Stimulated activated CD4-positive, alpha-beta T cell treated with anti-CD3 and anti-CD28 coated beads, TNF-alpha, amount 100 ng/mL, for 48 hours (primary cell): Measurements from ENCODE around the gene C2orf69.
"Not testable (repeated sequence)": the region's sequence is repeated elsewhere in the genome, so short reads cannot be mapped to it uniquely, and the experiment has no call there.

Experiments
- DNase-seq, 3 donors: peaks; one replicate each; pipeline ENCODE4 v3.0.0-alpha.2; 2020; ENCODE audit warnings: low read depth in 3 of 3

Gene C2orf69

GRCh38 chr2:199911052-199911876 lies at the start of gene C2orf69:
TSS of gene C2orf69 (plus strand) at chr2:199911293. CDS start at chr2:199911439, 146 bp downstream.
- DNase-seq = peak; percentile 90 to 94 (median 91)

DNA sequence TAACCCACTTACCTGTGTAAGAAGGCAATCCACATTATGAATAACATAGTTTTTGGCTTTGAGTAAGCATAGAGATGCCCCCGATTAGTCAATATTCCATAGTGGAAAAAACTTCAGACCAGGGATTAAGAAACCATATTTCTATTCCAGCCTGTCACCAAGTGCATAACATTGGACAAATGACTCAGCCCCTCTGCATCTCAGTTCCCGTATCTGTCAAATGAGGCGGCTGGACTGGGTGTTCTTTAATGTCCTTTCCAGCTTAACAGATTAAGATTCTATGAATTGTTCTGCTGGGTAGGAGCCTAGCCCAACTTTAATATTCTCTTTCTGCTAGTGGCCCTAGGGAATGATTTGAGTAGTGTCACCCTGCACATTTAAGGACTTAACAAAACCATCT lies 48.3 kb upstream of the C2orf69 start:
- DNase-seq = no peak

DNA sequence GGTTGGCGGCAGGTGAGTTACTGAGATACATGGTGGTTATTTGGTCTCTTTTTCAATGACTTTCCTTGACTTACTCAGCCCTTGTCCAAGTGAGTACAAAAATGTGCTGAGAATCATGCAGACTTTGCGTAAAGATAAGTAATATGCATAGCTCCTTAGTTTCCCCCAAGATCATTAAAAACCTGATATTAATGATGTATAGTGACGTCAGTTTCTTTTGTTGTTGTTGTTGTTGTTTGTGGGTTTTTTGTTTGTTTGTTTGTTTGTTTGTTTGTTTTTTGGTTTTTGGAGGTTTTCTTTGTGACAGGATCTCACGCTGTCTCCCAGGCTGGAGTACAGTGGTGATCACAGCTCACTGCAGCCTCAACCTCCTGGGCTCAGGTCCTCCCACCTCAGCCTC lies 45.2 kb upstream of the C2orf69 start:
- DNase-seq = no peak

DNA sequence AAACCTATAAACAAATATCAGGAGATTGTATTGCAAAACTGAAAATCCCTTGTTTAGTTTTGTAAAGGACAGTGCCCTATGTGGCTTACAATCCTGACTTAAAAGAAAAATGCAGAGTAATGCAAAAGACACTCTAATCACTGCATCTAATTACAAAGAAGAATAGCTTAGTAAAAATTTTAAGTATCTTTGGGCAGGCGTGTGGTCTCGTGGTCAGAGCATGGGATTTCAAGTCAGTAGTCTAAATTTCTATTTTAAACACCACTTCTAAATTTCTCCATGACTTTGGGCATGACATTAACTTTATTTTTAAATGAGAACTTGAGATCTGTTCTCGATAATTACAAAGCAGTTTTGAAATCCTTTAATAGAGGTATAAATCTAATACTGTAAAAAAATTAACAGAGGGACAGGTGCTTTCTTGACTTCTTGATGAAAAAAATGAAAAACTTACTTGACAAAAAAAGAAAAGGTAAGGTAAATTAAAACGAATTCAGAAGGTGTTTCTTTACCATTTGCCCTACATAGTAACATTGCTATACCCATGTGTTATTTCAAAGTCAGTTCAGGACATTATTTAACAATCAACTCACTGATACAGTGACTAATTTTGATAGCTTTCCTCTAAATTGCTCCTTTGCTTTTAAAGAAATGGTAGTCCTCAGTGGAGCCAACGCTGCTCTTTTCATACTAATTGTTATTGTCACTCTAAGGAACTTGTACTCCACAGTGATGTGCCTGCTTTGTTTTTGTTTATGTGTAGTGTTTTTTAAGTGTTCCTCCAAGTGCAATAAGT lies 42.5 kb upstream of the C2orf69 start:
- no peak for DNase-seq

GRCh38 chr2:199869227-199869541 lies 41.9 kb upstream of the C2orf69 start:
- no peak for DNase-seq

GRCh38 chr2:199869653-199870052 lies 41.4 kb upstream of the C2orf69 start:
- no peak for DNase-seq

- no peak for DNase-seq
These were observed 40.5 kb upstream of the C2orf69 start for GRCh38 chr2:199870581-199870980.

- no peak for DNase-seq
These were observed 36.9 kb upstream of the C2orf69 start for GRCh38 chr2:199874209-199874608.

DNA sequence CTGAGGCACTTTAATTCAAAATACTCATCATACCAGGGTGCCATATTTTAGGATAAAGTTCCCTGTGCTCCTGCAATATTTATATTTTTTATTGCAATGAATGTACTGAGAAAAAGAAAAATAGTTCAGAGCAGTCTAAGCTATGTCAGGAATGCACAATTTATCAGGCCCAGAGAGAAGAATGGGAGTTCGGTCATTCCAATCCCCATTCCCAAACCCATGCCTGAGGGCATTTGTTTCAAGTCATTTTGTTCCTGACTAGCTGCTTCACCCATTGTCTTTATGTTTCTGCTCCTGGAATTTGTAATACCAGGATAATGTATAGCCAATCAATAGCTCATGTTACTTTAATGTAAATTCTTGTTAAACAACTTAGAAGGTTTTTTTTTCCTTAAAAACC lies 35.7 kb upstream of the C2orf69 start:
- DNase-seq = no peak

DNA sequence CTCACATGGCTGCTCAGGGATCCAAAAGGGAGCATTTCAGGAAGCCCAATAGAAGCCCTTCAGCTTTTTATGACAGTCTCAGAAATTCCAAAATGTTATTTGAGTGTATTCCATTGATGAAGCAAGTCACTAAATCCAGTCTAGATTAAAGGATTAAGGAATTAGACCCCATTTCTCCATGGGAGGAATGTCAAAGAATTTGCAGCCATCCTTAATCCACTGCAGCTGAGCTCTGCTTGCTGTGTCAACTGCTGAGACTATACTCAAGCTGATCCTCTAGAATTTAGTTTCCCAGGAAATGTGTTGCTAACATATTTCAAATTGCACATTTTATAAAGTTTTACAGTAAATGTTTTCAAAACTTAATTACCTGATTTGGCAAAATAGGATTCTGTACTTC lies 28.4 kb upstream of the C2orf69 start:
- no peak for DNase-seq

- DNase-seq = peak in 1 of 3 donors; percentile 2
These were observed 27.4 kb upstream of the C2orf69 start for GRCh38 chr2:199883474-199884212.

DNA sequence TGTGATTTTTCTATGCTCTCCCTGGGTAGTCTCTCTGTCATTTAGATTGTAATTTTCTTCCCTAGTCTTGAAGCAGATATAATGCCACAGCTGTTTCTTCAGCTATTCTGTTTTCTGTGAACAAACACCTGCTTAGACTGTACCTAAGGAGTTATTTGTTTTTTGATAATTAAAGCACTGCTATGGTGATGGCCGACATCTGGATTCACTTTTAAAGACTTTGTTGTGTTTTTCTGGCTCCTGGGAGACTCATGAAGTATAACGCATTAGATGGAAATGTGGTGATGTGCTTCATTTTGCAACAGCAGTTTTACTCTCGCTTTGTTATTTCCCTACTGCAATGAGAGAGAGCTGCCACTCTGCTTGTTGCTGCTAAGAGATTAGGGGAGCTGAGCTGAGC lies 15.7 kb upstream of the C2orf69 start:
- DNase-seq = no peak

DNA sequence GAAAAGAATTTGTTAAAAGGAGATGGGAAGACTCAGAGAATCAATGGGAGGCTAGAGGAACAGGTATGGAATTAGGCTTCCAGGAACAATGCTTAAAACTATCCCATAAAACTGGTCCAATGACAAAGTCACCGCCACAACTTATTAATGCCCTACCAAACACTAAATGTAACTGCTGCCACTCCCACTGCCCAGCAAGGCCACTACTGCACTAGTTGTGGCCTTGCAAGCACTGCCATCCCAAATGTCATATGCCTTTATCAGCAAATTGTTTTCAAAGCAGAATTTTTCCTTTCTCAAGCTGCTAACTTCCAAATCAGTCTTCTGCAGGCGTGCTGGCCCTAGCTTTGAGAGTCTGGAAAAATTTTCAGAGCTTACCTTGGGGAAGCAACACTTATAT lies 14.5 kb upstream of the C2orf69 start:
- no peak for DNase-seq

GRCh38 chr2:199901942-199902341 lies 9.2 kb upstream of the C2orf69 start:
- DNase-seq = no peak

- no peak for DNase-seq
These were observed 8.5 kb upstream of the C2orf69 start for GRCh38 chr2:199902486-199903110.

GRCh38 chr2:199903111-199903510 lies 8.0 kb upstream of the C2orf69 start:
- DNase-seq = no peak

GRCh38 chr2:199907008-199907714 lies 3.9 kb upstream of the C2orf69 start:
- DNase-seq = no peak

- DNase-seq = no peak
These were observed 598 bp upstream of the C2orf69 start for GRCh38 chr2:199910338-199911051.

DNA sequence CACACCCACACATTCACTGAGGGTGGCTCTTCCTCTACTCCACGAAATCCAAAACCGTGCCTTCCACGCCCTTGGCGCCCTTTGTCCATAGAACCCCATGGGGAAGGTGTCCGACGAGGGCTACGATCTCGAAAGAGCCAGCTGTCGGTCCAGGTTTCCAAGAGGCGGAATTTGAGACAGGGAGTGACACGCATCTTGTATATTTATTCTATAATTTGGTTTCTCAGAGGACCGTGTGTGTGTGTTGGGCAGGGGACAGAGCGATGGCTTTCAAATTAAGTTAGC lies 726 bp downstream of the C2orf69 start:
- DNase-seq = no peak

DNA sequence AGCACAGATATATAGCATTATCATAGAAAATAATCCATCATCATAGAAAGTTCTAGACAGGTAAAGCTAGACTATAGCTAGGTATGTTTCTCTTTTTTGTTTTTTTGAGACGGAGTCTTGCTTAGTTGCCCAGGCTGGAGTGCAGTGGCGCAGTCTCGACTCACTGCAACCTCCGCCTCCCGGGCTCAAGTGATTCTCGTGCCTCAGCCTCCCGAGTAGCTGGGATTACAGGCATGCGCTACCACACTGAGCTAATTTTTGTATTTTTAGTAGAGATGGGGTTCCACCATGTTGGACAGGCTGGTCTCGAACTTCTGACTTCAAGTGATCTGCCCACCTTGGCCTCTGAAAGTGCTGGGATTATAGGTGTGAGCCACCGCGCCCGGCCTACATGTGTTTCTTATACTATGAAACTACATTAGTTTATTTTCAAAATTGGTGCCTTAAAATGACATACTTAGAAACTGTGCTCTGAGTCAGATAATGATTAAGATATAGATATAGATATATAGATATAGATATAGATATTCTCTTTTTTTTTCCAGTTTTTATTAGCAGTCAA lies 1.5 kb downstream of the C2orf69 start:
- DNase-seq = not testable (repeated sequence)
